ENCODE measurements around the gene HPCAL1. TPM values are rescaled to one million over a fixed set of nuclear protein-coding genes. Genes with fewer than 3 reads are reported as not detected.

The HPCAL1 gene
- total and polyA plus RNA-seq, 2 experiments from 2014 or later: 8.3 to 25.4 TPM

GRCh38 chr2:10428924-10429323 is 126.2 kb downstream of the HPCAL1 start:
- Histone ChIP-seq H3K9me2 (ENCODE audit: insufficient read depth) (no peaks in the 10 kb centered on the region), H3K4me2 (no peak overlapping the region), H2AFZ (no peak overlapping the region), H4K20me1 (replicated peaks; ENCODE audit: insufficient read depth) (no peaks in the 10 kb centered on the region), H3K36me3 (ENCODE audit: insufficient read depth) (no peaks in the 10 kb centered on the region), H3K4me3 (no peak overlapping the region), H3K27me3 (ENCODE audit: insufficient read depth) (peaks cover 3% of the 10 kb centered on the region; the same call in 1 of the 2 replicates), H3F3A (replicated peaks; ENCODE audit: low read depth) (no peaks in the 10 kb centered on the region), H3K4me1 (ENCODE audit: insufficient read depth) (no peaks in the 10 kb centered on the region), H3K27ac (ENCODE audit: low read depth) (no peak overlapping the region), H3K79me2 (replicated peaks; ENCODE audit: insufficient read depth) (no peaks in the 10 kb centered on the region)
- ATAC-seq (no peak), DNase-seq (ENCODE audit: low spot score) (no peak)
- no peak overlapping the region for H3K27ac Mint-ChIP-seq
- TF ChIP-seq POLR2AphosphoS5 (IDR thresholded peaks at IDR 0.05; ENCODE audit: low read depth) (no peak), ZNF331 (CRISPR knock-in tag; IDR thresholded peaks at IDR 0.05; ENCODE audit: low read depth) (no peak), EZH2phosphoT487 (IDR thresholded peaks at IDR 0.05; ENCODE audit: unreplicated experiment) (no peak), JUNB (IDR thresholded peaks at IDR 0.05; ENCODE audit: unreplicated experiment) (no peak), STAT1 (IDR thresholded peaks at IDR 0.05; ENCODE audit: unreplicated experiment) (no peak), CREB1 (CRISPR knock-in tag; IDR thresholded peaks at IDR 0.05; ENCODE audit: low read depth) (no peak), ETS1 (IDR thresholded peaks at IDR 0.05) (no peak), ZNF462 (CRISPR knock-in tag; IDR thresholded peaks at IDR 0.05) (no peak), REST (IDR thresholded peaks at IDR 0.05; ENCODE audit: unreplicated experiment) (no peak), NANOG (IDR thresholded peaks at IDR 0.05; ENCODE audit: borderline replicate concordance) (no peak)
- H3K27me3 Mint-ChIP-seq (ENCODE audit: insufficient read depth, low read depth, poor library complexity): peaks cover 18% of the 10 kb centered on the region
- no peaks in the 10 kb centered on the region for H3K36me3 Mint-ChIP-seq (ENCODE audit: low read depth)
- H3K4me1 Mint-ChIP-seq: peaks cover 3% of the 10 kb centered on the region; the same call in 2 of the 3 replicates
- H3K4me3 Mint-ChIP-seq: no peak overlapping the region
- no peaks in the 10 kb centered on the region for H3K9me3 Mint-ChIP-seq

Measured in GM23338 (cell line).